Adrenal gland (tissue), 12 donors: ENCODE measurements around the gene ITIH1. TPM values are rescaled to one million over a fixed set of nuclear protein-coding genes. Genes with fewer than 3 reads are reported as not detected.
A peak's percentile ranks its signal among the peaks of the same experiment; 100 is the strongest.

Experiments used
- DNase-seq, 7 donors: peaks; one replicate each; pipeline ENCODE4 v3.0.0-alpha.2; 2019 to 2020
- H3K27ac ChIP-seq, 5 donors: fragments of 200-600 bp; sonication (generic) in 4 of 5; 1 replicate in 3 of 5; 2 replicates in 2 of 5; pipeline versions ENCODE4 v1.5.1 to v1.8.0; 2016 to 2020; ENCODE audit warnings: mild to moderate bottlenecking in 1 of 5
- H3K27me3 ChIP-seq: fragments of 200-600 bp; 2 replicates; pipeline ENCODE4 v1.8.0; 2021
- H3K36me3 ChIP-seq, 2 donors: fragments of 200-600 bp; replicated peaks in 1 of 2; 1 replicate in 1 of 2; 2 replicates in 1 of 2; pipeline versions ENCODE4 v1.5.1 to v1.8.0; 2018 to 2022
- H3K4me1 ChIP-seq, 2 donors: fragments of 200-600 bp; replicated peaks in 1 of 2; 1 replicate in 1 of 2; 2 replicates in 1 of 2; pipeline versions ENCODE4 v1.5.1 to v1.8.0; 2018 to 2021
- H3K4me3 ChIP-seq, 4 donors: fragments of 200-600 bp; sonication (generic) in 3 of 4; one replicate each; pipeline ENCODE4 v1.5.1; 2016 to 2018
- H3K9me3 ChIP-seq, 3 donors: fragments of 200-600 bp; sonication (generic) in 1 of 3; replicated peaks in 1 of 3; 1 replicate in 2 of 3; 2 replicates in 1 of 3; pipeline versions ENCODE4 v1.5.1 to v1.8.0; 2016 to 2021
- POLR2A ChIP-seq, 2 donors: fragments of 450-650 bp; IDR thresholded peaks; one replicate each; pipeline ENCODE4 v1.6.1; 2017; ENCODE audit warnings: antibody characterized with exemption in 2 of 2, mild to moderate bottlenecking in 2 of 2, moderate library complexity in 1 of 2
- WGBS, 4 donors: extraction: QIAGEN DNeasy Blood & Tissue Kit in 2 of 4; methylation state at CpG; one replicate each; pipeline versions ENCODE4 v1.1.5 to v1.1.7; 2013 to 2017; 5-methylcytosine and 5-hydroxymethylcytosine counted together
- intact Hi-C, 2 donors: fragments of 100-400 bp; cut with DNase I; formaldehyde crosslinking; loops; one replicate each; pipeline versions ENCODE4 v1.14.1 to v1.15.0; 2022 to 2023
- polyA plus RNA-seq, 3 donors: library from polyadenylated mRNA; stranded (reverse); fragments of 200-250 nt in 2 of 3; fragments of 350-450 nt in 1 of 3; fragmentation: Illumina TruSeq in 1 of 3; extraction: RNeasy Lipid Tissue Mini Kit (QIAGEN cat#74804) in 1 of 3; gene quantifications; one replicate each; pipeline ENCODE4 v1.2.3, GENCODE V29; 2013 to 2014
- total RNA-seq, 9 donors: library from RNA; depleted of rRNA in 4 of 9; stranded (reverse); fragments of >200 nt in 4 of 9; fragments of 120-200 nt in 1 of 9; fragmentation: NEBNext Ultra II Directional in 1 of 9; extraction: Animal tissue kit (Norgen Biotek cat#: 25700) in 1 of 9; gene quantifications; one replicate each; pipeline versions ENCODE4 v1.1.0 to v1.2.4, GENCODE V29; 2013 to 2023
- TF ChIP-seq, protein P1 (sequence below), 6 experiments: fragments of 450-650 bp in 4 of 6; fragments of 200-600 bp in 2 of 6; sonication (generic) in 1 of 6; IDR thresholded peaks; 1 replicate in 5 of 6; 2 replicates in 1 of 6; pipeline versions ENCODE4 v1.5.1 to v1.8.0; 2016 to 2021; ENCODE audit warnings: antibody characterized with exemption in 6 of 6, mild to moderate bottlenecking in 2 of 6, moderate library complexity in 1 of 6
- donor health status: healthy with polysubstance abuse.
- donor health status: Bipolar disorder and iron deficiency.
- donor health status: DM: yes; HTN: yes; CAD: no.
- donor health status: DM: no; HTN: no; CAD: no.
- donor health status: DM: no; HTN: no; CAD: no.
- donor health status: DM: yes; HTN: yes; CAD: no.

Gene ITIH1
- total and polyA plus RNA-seq, 12 donors: 0.28 to 1.9 (median 0.50) TPM; not detected in 4

DNA sequence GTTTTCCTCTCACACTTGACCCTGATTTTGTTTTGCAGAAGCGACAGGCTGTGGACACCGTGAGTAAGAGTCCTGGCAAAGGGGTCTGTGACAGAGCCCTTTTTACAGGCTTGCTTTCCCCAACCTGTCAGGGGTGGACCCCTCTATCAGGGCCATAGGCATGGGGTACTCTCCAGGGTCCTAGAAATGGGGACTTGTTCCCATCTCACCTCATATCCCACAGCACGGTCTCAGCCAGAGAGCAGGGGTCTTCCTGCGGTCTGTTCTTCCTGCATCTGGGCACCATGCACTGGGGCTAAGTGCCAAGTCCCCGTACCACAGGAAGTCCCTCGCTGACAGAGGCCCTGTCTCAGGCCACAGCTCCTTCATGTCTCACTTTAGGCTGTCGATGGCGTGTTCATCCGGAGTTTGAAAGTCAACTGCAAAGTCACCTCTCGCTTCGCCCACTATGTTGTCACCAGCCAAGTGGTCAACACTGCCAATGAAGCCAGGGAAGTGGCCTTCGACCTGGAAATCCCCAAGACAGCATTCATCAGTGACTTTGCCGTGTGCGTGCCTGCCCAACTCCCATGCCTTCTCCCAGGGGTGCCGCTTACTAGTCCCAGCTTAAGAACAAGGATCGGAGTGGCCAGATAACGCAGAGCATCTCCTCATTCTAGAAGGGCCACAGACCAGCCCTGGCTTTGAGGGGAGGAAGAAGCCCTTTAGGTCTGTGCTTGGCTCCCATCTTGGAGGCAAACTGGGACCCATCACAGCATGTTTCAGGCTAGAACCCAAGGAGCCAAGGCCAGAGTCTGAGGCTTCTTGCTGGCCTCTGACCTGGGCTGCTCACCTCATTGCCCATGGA, 783 bp downstream of the ITIH1 start:
- Histone ChIP-seq H3K4me1 (no peaks in the 10 kb centered on the region), H3K27ac (no peak overlapping the region), H3K4me3 (no peak overlapping the region), H3K27me3 (no peaks in the 10 kb centered on the region), H3K36me3 (no peaks in the 10 kb centered on the region), H3K9me3 (no peaks in the 10 kb centered on the region)
- DNase-seq: peak in 3 of 7 donors; percentile 9 to 46 (median 15)
- WGBS, 4 donors: 75 to 84% (median 78%) methylated on average over 14 to 17 of the region's 17 CpGs
- no peak for TF ChIP-seq POLR2A (IDR thresholded peaks at IDR 0.05)
- TF ChIP-seq, protein P1, sequence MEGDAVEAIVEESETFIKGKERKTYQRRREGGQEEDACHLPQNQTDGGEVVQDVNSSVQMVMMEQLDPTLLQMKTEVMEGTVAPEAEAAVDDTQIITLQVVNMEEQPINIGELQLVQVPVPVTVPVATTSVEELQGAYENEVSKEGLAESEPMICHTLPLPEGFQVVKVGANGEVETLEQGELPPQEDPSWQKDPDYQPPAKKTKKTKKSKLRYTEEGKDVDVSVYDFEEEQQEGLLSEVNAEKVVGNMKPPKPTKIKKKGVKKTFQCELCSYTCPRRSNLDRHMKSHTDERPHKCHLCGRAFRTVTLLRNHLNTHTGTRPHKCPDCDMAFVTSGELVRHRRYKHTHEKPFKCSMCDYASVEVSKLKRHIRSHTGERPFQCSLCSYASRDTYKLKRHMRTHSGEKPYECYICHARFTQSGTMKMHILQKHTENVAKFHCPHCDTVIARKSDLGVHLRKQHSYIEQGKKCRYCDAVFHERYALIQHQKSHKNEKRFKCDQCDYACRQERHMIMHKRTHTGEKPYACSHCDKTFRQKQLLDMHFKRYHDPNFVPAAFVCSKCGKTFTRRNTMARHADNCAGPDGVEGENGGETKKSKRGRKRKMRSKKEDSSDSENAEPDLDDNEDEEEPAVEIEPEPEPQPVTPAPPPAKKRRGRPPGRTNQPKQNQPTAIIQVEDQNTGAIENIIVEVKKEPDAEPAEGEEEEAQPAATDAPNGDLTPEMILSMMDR (IDR thresholded peaks at IDR 0.05): no peak
- intact Hi-C loops: no loop called here

DNA sequence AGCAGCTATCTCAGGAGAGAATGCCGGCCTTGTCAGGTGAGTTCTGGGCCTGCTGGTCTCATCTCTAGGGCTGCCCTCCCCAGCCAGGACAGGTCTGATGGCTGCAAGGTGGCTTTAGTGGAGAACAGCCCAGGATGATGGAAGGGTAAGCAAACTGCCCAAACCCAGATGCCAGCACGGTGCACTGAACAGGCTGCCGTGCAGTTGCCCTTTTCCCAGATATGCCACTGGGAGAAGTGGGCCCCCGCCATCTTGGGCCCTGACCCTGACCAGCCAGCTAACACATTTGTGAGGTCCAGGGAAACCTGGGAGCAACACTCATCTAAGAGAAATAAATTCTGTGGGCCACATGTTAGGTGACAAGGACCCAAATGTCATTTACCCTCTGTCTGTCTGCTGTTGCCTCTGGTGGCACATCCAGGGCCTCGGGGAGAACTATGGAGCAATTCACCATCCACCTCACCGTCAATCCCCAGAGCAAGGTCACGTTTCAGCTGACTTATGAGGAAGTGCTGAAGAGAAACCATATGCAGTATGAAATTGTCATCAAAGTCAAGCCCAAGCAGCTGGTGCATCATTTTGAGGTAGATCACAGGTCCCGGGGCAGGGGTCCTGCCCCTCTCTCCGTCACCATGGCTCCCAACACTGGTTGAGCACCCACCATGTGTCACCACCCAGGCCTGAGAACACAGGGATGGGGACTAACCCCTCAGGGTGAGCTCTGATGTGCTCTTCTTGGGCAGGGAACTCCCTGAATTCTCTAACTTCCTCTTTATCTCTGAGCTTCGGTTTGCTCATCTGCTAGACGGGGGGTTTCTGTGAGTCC, 1.8 kb downstream of the ITIH1 start:
- intact Hi-C loops: no loop called here
- WGBS, 4 donors: 68 to 77% (median 75%) methylated on average over 8 to 11 of the region's 11 CpGs
- Histone ChIP-seq H3K9me3 (no peaks in the 10 kb centered on the region), H3K27ac (no peak overlapping the region), H3K27me3 (no peaks in the 10 kb centered on the region), H3K4me1 (no peaks in the 10 kb centered on the region), H3K36me3 (no peaks in the 10 kb centered on the region), H3K4me3 (no peak overlapping the region)
- peak in 3 of 7 donors; percentile 12 to 38 (median 18) for DNase-seq
- no peak for TF ChIP-seq POLR2A (IDR thresholded peaks at IDR 0.05)
- TF ChIP-seq, protein P1 (IDR thresholded peaks at IDR 0.05): no peak

GRCh38 chr3:52779837-52780585, 2.6 kb downstream of the ITIH1 start:
- 83 to 94% (median 87%) methylated on average over 7 to 8 of the region's 8 CpGs for WGBS, 4 donors
- Histone ChIP-seq H3K4me3 (no peak overlapping the region), H3K27me3 (no peaks in the 10 kb centered on the region), H3K27ac (no peak overlapping the region), H3K36me3 (no peaks in the 10 kb centered on the region), H3K9me3 (no peaks in the 10 kb centered on the region), H3K4me1 (no peaks in the 10 kb centered on the region)
- TF ChIP-seq, protein P1 (IDR thresholded peaks at IDR 0.05): no peak
- TF ChIP-seq POLR2A (IDR thresholded peaks at IDR 0.05): no peak
- DNase-seq: peak in 2 of 7 donors; percentile 10 to 27
- intact Hi-C loops: no loop called here

GRCh38 chr3:52781741-52782140, 4.3 kb downstream of the ITIH1 start:
- no peaks in the 10 kb centered on the region for H3K36me3 ChIP-seq
- DNase-seq: no peak
- H3K27ac ChIP-seq: no peak overlapping the region
- H3K4me3 ChIP-seq: no peak overlapping the region
- 58 to 65% (median 60%) methylated on average over 13 of the region's 13 CpGs for WGBS, 4 donors
- no peaks in the 10 kb centered on the region for H3K4me1 ChIP-seq
- TF ChIP-seq, protein P1 (IDR thresholded peaks at IDR 0.05): no peak
- no peak for TF ChIP-seq POLR2A (IDR thresholded peaks at IDR 0.05)
- intact Hi-C loops: no loop called here
- H3K9me3 ChIP-seq: no peaks in the 10 kb centered on the region
- no peaks in the 10 kb centered on the region for H3K27me3 ChIP-seq
